ENCODE measurements around the gene OAF.
A peak's percentile ranks its signal among the peaks of the same experiment; 100 is the strongest.

The OAF gene

GRCh38 chr11:120182790-120183491 is 27.9 kb upstream of the OAF start:
- no peak for DNase-seq (ENCODE audit: low read depth, low spot score)
- H3K27ac ChIP-seq: no peak overlapping the region

DNA sequence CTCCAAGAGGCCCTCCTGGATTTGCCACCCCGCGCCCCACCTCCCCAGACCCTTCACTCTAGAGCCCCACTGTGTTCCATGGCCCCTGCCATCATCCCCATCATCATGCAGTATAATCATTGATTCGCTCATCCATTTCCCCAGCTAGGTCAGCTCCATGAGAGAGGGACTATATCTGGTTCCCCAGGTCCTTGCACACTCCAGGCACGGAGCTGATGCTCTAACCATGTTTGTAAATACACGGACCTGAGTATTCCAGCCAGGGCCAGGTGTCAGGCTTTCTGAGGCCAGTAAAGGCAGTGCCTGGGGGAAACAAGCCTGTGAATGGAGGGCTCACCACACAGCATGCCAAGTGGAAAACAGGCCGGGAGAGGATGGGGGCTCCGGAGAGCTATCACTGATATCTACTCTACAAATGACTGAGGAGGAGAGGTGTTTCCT is 27.1 kb upstream of the OAF start:
- no peak for DNase-seq (ENCODE audit: low read depth, low spot score)
- no peak overlapping the region for H3K27ac ChIP-seq

- H3K27ac ChIP-seq: no peak overlapping the region
- no peak for DNase-seq (ENCODE audit: low read depth, low spot score)
These were observed 26.4 kb upstream of the OAF start for GRCh38 chr11:120184371-120184945.

- DNase-seq (ENCODE audit: low read depth, low spot score): no peak
- no peak overlapping the region for H3K27ac ChIP-seq
These were observed 25.7 kb upstream of the OAF start for GRCh38 chr11:120184946-120185705.

GRCh38 chr11:120185706-120186455 is 25.0 kb upstream of the OAF start:
- no peak overlapping the region for H3K27ac ChIP-seq
- no peak for DNase-seq (ENCODE audit: low read depth, low spot score)

- H3K27ac ChIP-seq: no peak overlapping the region
- DNase-seq (ENCODE audit: low read depth, low spot score): no peak
These were observed 24.4 kb upstream of the OAF start for GRCh38 chr11:120186456-120186773.

DNA sequence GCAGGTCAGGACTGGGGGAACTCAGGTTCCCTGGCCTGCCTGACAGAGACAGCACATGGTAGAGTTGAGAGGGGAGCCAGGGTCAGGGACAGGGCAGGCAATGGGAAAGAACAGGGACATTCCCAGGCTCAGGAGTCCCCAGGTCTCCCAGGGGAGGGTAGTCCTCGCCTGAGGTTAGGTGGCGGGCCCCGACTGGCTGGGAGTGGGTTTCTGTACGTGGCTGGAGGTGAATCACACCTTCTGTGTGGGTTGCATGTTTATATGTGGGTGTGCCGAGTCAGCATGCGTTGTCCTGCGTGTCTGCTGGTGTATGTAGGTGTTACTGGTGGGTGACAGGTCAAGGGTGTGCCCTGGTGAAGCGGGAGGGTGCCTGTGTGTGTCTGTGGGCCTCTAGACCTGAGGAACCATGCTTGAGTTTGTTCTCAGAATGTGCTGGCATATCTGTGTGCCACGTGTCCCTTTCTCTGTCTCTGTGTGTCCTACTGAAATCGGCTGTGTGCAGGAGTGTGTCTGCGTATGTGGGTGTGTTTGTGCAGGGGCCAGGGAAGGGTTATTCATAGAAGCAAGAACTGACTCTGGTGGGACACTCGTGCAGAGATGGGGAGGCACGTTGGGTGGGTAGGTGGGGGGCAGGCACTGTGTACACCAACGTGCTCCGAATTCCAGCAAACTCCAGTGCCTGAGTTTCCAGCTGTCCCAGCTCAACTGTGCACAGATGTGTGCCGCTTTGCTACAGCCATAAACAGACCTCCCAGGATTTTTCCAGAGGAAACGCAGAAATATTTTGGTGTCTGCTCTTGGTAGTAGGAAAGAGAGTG is 23.8 kb upstream of the OAF start:
- peak; percentile 91 for DNase-seq (ENCODE audit: low read depth, low spot score)
- no peak overlapping the region for H3K27ac ChIP-seq

DNA sequence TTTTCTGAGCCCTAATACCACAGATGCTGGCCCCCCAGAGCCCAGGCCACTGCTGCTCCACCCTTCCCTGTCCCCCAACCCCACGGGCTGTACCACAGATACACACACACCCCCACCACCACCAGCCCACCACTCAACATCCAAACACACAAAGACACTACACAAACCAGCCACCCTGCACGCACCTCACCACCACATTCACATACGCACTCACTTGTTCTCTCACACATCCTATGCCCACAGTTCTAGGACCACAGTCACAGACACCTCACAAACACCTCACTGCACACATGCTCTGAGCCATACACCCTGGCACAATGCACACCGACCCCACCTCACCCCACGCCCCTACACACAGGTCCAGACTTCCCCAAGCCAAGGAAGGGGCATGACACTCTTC is 22.5 kb upstream of the OAF start:
- DNase-seq (ENCODE audit: low read depth, low spot score): no peak

GRCh38 chr11:120188811-120189455 is 21.9 kb upstream of the OAF start:
- no peak overlapping the region for H3K27ac ChIP-seq
- no peak for DNase-seq (ENCODE audit: low read depth, low spot score)

More for the DNA sequence above, 22.5 kb upstream of the OAF start:
- H3K27ac ChIP-seq: no peak overlapping the region

DNA sequence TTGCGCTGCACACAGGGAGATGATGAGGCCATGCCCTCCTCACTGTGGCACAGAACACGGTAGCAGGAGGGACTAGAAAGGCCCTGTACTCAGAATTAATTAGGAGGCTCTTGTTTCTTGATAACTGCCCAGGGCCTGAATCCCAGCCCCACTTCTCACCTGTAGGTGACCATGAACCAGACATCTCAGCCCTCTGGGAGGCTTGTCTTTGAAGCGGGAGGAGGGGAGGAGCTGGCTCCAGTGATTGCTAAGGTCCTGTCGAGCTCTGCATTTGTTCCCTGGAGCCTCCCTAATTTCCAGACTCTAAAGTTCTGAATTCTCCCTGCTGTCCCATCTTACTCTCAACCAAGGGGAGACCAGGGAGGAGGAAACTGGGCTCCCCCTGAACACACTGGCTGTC is 19.8 kb upstream of the OAF start:
- no peak overlapping the region for H3K27ac ChIP-seq
- no peak for DNase-seq (ENCODE audit: low read depth, low spot score)

DNA sequence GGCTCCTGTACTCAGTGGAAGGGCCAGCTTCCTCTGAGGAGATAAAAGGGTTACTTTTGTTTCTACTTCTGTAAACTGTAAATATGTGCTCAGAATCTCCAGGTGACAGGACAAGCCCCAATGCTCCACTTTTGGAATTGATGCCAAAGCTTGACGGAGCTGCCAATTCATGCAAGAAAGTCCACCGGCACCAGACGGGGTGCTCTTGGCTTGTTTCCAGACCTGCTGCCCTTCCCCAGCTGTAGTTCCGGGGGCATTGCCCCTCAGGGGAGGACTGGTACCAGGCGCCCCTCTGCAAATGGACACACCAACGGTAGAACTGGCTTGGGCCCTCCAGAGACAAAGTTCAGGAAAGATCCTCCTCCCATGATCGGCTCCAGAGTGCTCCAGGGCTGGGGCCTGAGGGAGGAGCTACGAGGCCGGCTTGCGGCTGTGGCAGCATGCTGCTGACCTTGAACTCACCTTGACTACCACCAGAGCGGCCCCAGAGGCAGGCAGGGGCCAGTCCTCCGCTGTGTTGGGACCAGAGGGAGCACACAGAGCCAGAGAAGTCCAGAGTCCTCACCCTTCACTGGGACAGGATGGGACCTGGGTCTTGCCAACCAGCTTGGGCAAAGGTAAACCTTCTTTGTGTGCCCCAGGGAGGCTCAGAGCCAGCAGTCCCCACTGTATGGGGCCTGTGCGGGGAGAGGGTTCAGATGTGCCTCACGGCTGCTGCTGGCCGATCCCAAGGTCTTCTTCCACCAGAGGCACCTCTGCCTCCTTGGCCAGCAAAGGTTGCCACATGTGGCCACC is 17.8 kb upstream of the OAF start:
- no peak for DNase-seq (ENCODE audit: low read depth, low spot score)
- H3K27ac ChIP-seq: no peak overlapping the region

DNA sequence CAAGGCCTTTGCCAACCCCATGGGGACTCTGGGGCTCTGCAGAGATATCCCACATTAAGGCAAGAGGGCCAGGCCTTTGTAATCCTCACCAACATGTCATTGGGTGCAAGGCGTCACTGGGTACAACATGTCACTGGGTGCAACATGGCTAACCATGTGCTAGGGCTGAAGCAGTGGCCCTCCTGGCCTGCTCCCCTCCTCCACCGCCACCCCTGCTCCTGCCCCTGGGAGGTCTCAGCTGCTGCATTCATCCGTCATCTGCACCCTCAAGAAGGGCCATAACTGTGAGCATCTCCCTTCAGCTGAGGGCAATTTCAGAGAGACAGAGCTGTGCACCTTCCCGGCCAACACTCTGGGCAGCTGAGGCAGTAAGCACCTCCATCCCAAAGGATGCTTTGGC is 16.7 kb upstream of the OAF start:
- DNase-seq (ENCODE audit: low read depth, low spot score): no peak
- H3K27ac ChIP-seq: no peak overlapping the region

DNA sequence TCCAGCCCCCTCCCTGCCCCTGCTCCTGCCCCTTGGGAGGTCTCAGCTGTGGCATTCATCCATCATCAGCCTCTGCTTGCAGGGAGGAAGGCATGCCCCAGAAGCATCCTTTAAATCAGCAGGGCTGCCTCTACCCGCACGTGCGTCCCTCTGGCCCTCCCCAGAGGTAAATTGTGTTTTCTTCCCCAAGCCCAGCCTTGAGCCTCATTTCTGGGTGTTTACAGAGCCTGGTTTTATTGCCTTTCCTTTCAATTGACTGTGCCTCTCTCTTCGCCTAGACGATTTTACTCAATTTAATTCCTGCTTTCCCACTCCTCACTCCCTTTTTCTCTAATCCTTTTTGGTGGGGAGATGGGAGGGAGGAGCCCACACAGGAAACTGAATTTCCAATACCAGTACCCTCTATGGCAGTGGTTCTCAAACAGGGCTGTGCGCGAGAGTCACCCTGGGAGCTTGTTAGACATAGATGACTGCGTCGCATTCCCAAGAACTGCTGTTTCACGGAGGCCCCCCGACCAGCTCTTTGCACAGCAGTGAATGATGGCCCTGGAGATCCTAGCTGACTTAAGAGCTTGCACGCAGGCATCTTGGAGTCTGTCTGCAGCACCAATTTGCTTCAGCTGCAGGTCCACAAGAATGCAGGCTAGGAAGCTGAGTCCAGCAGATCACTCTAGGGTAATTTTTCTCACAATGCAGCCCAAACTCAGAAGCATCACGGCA is 15.1 kb upstream of the OAF start:
- no peak for DNase-seq (ENCODE audit: low read depth, low spot score)
- H3K27ac ChIP-seq: no peak overlapping the region

GRCh38 chr11:120196826-120197225 is 14.0 kb upstream of the OAF start:
- no peak overlapping the region for H3K27ac ChIP-seq
- no peak for DNase-seq (ENCODE audit: low read depth, low spot score)

DNA sequence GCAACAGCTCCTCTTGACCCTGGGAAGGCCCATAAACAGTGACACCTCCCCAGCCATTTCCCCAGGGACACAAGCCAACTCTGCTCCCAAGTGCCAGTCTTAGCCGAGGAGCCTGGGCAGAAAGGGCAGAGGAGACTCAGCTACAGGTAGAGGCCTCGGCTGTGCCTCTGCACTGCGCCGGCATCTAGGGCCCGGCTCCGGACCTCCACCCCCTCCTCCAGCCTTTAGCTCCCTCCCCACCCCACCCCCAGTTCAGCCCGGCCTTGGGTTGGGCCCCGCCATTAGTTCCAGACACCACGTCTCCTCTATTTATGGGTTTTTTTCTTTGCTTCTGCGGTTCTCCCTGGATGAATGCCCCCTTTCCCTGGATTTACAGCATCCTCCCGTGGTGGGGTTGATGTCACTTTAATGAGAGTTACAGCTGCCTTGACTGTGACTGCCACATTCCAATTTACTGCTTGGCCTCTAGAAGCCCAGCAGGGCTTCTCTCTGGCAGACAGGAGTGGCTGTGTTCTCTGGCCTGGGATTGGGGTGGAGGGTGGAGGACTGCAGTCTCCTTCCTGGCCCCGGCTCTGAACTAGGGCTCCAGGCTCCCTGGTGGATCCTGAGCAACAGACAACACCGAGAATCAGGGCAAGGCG is 13.5 kb upstream of the OAF start:
- H3K27ac ChIP-seq: no peak overlapping the region
- DNase-seq (ENCODE audit: low read depth, low spot score): no peak

- H3K27ac ChIP-seq: no peak overlapping the region
- no peak for DNase-seq (ENCODE audit: low read depth, low spot score)
These were observed 12.9 kb upstream of the OAF start for GRCh38 chr11:120197977-120198376.

GRCh38 chr11:120198403-120198786 is 12.4 kb upstream of the OAF start:
- no peak for DNase-seq (ENCODE audit: low read depth, low spot score)
- H3K27ac ChIP-seq: no peak overlapping the region
